Measurements from ENCODE around the gene MYO16. TPM values are rescaled to one million over a fixed set of nuclear protein-coding genes. Genes with fewer than 3 reads are reported as not detected.

MYO16 gene
- total RNA-seq, 2 experiments from 2014 or later: not detected

GRCh38 chr13:108624108-108624507, 5.3 kb upstream of the MYO16 start:
- CTCF ChIA-PET: no interaction called here
- no peak overlapping the region for H3K27ac Mint-ChIP-seq
- intact Hi-C loops (cut with DNase I, micrococcal nuclease): no loop called here

GRCh38 chr13:108624979-108625378, 4.4 kb upstream of the MYO16 start:
- intact Hi-C loops (cut with DNase I, micrococcal nuclease): no loop called here
- ChIA-PET POLR2A (no interaction called here), CTCF (no interaction called here)
- H3K27ac Mint-ChIP-seq: no peak overlapping the region
- H3K9me3 Mint-ChIP-seq (ENCODE audit: low read depth): peaks cover 6% of the 10 kb centered on the region
- no peak for ATAC-seq
- no peak for DNase-seq
- no peak overlapping the region for H3K4me3 Mint-ChIP-seq
- no peaks in the 10 kb centered on the region for H3K36me3 Mint-ChIP-seq (ENCODE audit: low read depth)
- H3K4me1 Mint-ChIP-seq: no peaks in the 10 kb centered on the region
- H3K27me3 Mint-ChIP-seq: peaks cover 2% of the 10 kb centered on the region

More at GRCh38 chr13:108624108-108624507, 5.3 kb upstream of the MYO16 start:
- ATAC-seq (no peak), DNase-seq (no peak)
- POLR2A ChIA-PET: no interaction called here
- Mint-ChIP-seq H3K4me1 (no peaks in the 10 kb centered on the region), H3K27me3 (peaks cover 2% of the 10 kb centered on the region), H3K4me3 (no peak overlapping the region), H3K36me3 (ENCODE audit: low read depth) (no peaks in the 10 kb centered on the region), H3K9me3 (ENCODE audit: low read depth) (peaks cover 6% of the 10 kb centered on the region)

- POLR2A ChIA-PET: no interaction called here
These were observed 577 bp downstream of the MYO16 start for GRCh38 chr13:108629988-108630387.

GRCh38 chr13:108632649-108633167, 3.3 kb downstream of the MYO16 start:
- Mint-ChIP-seq H3K4me1 (no peaks in the 10 kb centered on the region), H3K36me3 (ENCODE audit: low read depth) (no peaks in the 10 kb centered on the region), H3K9me3 (ENCODE audit: low read depth) (peaks cover 1% of the 10 kb centered on the region), H3K27me3 (peaks cover 14% of the 10 kb centered on the region), H3K27ac (no peak overlapping the region), H3K4me3 (no peak overlapping the region)
- intact Hi-C loops (cut with DNase I, micrococcal nuclease): no loop called here
- CTCF ChIA-PET: no interaction called here
- no peak for ATAC-seq
- POLR2A ChIA-PET: no interaction called here
- no peak for DNase-seq

More at GRCh38 chr13:108629988-108630387, 577 bp downstream of the MYO16 start:
- ATAC-seq: no peak
- H3K4me1 Mint-ChIP-seq: no peaks in the 10 kb centered on the region
- H3K36me3 Mint-ChIP-seq (ENCODE audit: low read depth): no peaks in the 10 kb centered on the region
- H3K4me3 Mint-ChIP-seq: no peak overlapping the region
- H3K27ac Mint-ChIP-seq: no peak overlapping the region
- intact Hi-C loops (cut with DNase I, micrococcal nuclease): no loop called here
- no peak for DNase-seq
- peaks cover 14% of the 10 kb centered on the region for H3K27me3 Mint-ChIP-seq
- peaks cover 5% of the 10 kb centered on the region for H3K9me3 Mint-ChIP-seq (ENCODE audit: low read depth)
- CTCF ChIA-PET: interaction anchor here (0.6 to 1.8 kb wide), 4 partner anchors 21 to 265 kb away, joined by 4 to 5 read pairs (median 5); no protein-coding TSS in a partner anchor

- ATAC-seq (no peak), DNase-seq (no peak)
- POLR2A ChIA-PET: no interaction called here
- Mint-ChIP-seq H3K4me3 (no peak overlapping the region), H3K27me3 (peaks cover 7% of the 10 kb centered on the region), H3K4me1 (no peaks in the 10 kb centered on the region), H3K27ac (no peak overlapping the region), H3K36me3 (ENCODE audit: low read depth) (no peaks in the 10 kb centered on the region), H3K9me3 (ENCODE audit: low read depth) (no peaks in the 10 kb centered on the region)
- CTCF ChIA-PET: no interaction called here
- intact Hi-C loops (cut with DNase I, micrococcal nuclease): no loop called here
These were observed 9.5 kb downstream of the MYO16 start for GRCh38 chr13:108638901-108639300.

- CTCF ChIA-PET: no interaction called here
- Mint-ChIP-seq H3K4me3 (no peak overlapping the region), H3K36me3 (ENCODE audit: low read depth) (no peaks in the 10 kb centered on the region), H3K9me3 (ENCODE audit: low read depth) (peaks cover 10% of the 10 kb centered on the region), H3K27me3 (no peaks in the 10 kb centered on the region), H3K27ac (no peak overlapping the region), H3K4me1 (no peaks in the 10 kb centered on the region)
- intact Hi-C loops (cut with DNase I, micrococcal nuclease): no loop called here
- POLR2A ChIA-PET: no interaction called here
- DNase-seq: no peak
- no peak for ATAC-seq
These were observed 14.4 kb downstream of the MYO16 start for GRCh38 chr13:108643646-108644353.

GRCh38 chr13:108645376-108645775, 16.0 kb downstream of the MYO16 start:
- intact Hi-C loops (cut with DNase I, micrococcal nuclease): no loop called here
- POLR2A ChIA-PET: no interaction called here
- Mint-ChIP-seq H3K27me3 (peaks cover 2% of the 10 kb centered on the region), H3K4me3 (no peak overlapping the region), H3K4me1 (no peaks in the 10 kb centered on the region), H3K36me3 (ENCODE audit: low read depth) (no peaks in the 10 kb centered on the region), H3K27ac (no peak overlapping the region), H3K9me3 (ENCODE audit: low read depth) (peaks cover 10% of the 10 kb centered on the region)
- DNase-seq (no peak), ATAC-seq (no peak)
- CTCF ChIA-PET: no interaction called here

GRCh38 chr13:108650271-108650670, 20.9 kb downstream of the MYO16 start:
- intact Hi-C loops (cut with DNase I, micrococcal nuclease): no loop called here
- DNase-seq: no peak
- ATAC-seq: no peak
- Mint-ChIP-seq H3K4me3 (no peak overlapping the region), H3K27me3 (peaks cover 7% of the 10 kb centered on the region), H3K36me3 (ENCODE audit: low read depth) (no peaks in the 10 kb centered on the region), H3K4me1 (no peaks in the 10 kb centered on the region), H3K9me3 (ENCODE audit: low read depth) (peaks cover 8% of the 10 kb centered on the region), H3K27ac (no peak overlapping the region)
- POLR2A ChIA-PET: no interaction called here
- CTCF ChIA-PET: no interaction called here

- DNase-seq: no peak
- no peaks in the 10 kb centered on the region for H3K36me3 Mint-ChIP-seq (ENCODE audit: low read depth)
- CTCF ChIA-PET: no interaction called here
- intact Hi-C loops (cut with DNase I, micrococcal nuclease): no loop called here
- H3K4me1 Mint-ChIP-seq: no peaks in the 10 kb centered on the region
- POLR2A ChIA-PET: no interaction called here
- ATAC-seq: no peak
- H3K27me3 Mint-ChIP-seq: peaks cover 2% of the 10 kb centered on the region
- H3K4me3 Mint-ChIP-seq: no peak overlapping the region
- H3K9me3 Mint-ChIP-seq (ENCODE audit: low read depth): peaks cover 1% of the 10 kb centered on the region
- H3K27ac Mint-ChIP-seq: no peak overlapping the region
These were observed 27.3 kb downstream of the MYO16 start for GRCh38 chr13:108656742-108657141.

GRCh38 chr13:108657519-108657918, 28.1 kb downstream of the MYO16 start:
- DNase-seq (no peak), ATAC-seq (no peak)
- Mint-ChIP-seq H3K27me3 (no peaks in the 10 kb centered on the region), H3K4me1 (no peaks in the 10 kb centered on the region), H3K27ac (no peak overlapping the region), H3K9me3 (ENCODE audit: low read depth) (peaks cover 5% of the 10 kb centered on the region), H3K4me3 (no peak overlapping the region), H3K36me3 (ENCODE audit: low read depth) (no peaks in the 10 kb centered on the region)
- intact Hi-C loops (cut with DNase I, micrococcal nuclease): no loop called here
- POLR2A ChIA-PET: no interaction called here
- CTCF ChIA-PET: interaction anchor here (1.0 kb wide), 1 partner anchor 40 kb away, joined by 4 read pairs; no protein-coding TSS in a partner anchor

- CTCF ChIA-PET: no interaction called here
- H3K4me3 Mint-ChIP-seq: no peak overlapping the region
- intact Hi-C loops (cut with DNase I, micrococcal nuclease): no loop called here
- H3K27me3 Mint-ChIP-seq: no peaks in the 10 kb centered on the region
- DNase-seq (no peak), ATAC-seq (no peak)
- H3K4me1 Mint-ChIP-seq: no peaks in the 10 kb centered on the region
- H3K27ac Mint-ChIP-seq: no peak overlapping the region
- POLR2A ChIA-PET: no interaction called here
- peaks cover 5% of the 10 kb centered on the region for H3K9me3 Mint-ChIP-seq (ENCODE audit: low read depth)
- H3K36me3 Mint-ChIP-seq (ENCODE audit: low read depth): peaks cover 3% of the 10 kb centered on the region
These were observed 33.1 kb downstream of the MYO16 start for GRCh38 chr13:108662528-108662927.

GRCh38 chr13:108663710-108664109, 34.3 kb downstream of the MYO16 start:
- H3K4me1 Mint-ChIP-seq: no peaks in the 10 kb centered on the region
- peaks cover 3% of the 10 kb centered on the region for H3K36me3 Mint-ChIP-seq (ENCODE audit: low read depth)
- H3K27ac Mint-ChIP-seq: no peak overlapping the region
- H3K4me3 Mint-ChIP-seq: no peak overlapping the region
- H3K27me3 Mint-ChIP-seq: no peaks in the 10 kb centered on the region
- intact Hi-C loops (cut with DNase I, micrococcal nuclease): no loop called here
- H3K9me3 Mint-ChIP-seq (ENCODE audit: low read depth): peaks cover 5% of the 10 kb centered on the region
- ATAC-seq (no peak), DNase-seq (no peak)
- CTCF ChIA-PET: no interaction called here
- POLR2A ChIA-PET: no interaction called here

Data from activated CD4-positive, alpha-beta T cell treated with anti-CD3 and anti-CD28 coated beads for 36 hours (primary cell).